ENCODE measurements around the gene COQ6.
"Not testable (repeated sequence)": the region's sequence is repeated elsewhere in the genome, so short reads cannot be mapped to it uniquely, and the experiment has no call there.

Gene COQ6

GRCh38 chr14:73949752-73950734 is at the start of gene COQ6, which contains the start of gene FAM161B:
COQ6 (plus strand) TSS chr14:73950302; CDS start chr14:73950333, 31 bp downstream.
FAM161B (minus strand) TSS chr14:73950094; CDS start chr14:73950026, 68 bp downstream.
- peak; percentile 98 for DNase-seq

- DNase-seq, result no peak
Measured at GRCh38 chr14:73903028-73903427, 47.1 kb upstream of the COQ6 start.

- no peak for DNase-seq
Measured at GRCh38 chr14:73909681-73910080, 40.4 kb upstream of the COQ6 start.

GRCh38 chr14:73913256-73913655 is 36.8 kb upstream of the COQ6 start:
- no peak for DNase-seq

GRCh38 chr14:73916324-73916723 is 33.8 kb upstream of the COQ6 start:
- no peak for DNase-seq

GRCh38 chr14:73919457-73919856 is 30.6 kb upstream of the COQ6 start:
- DNase-seq, result not testable (repeated sequence)

GRCh38 chr14:73924337-73924736 is 25.8 kb upstream of the COQ6 start:
- DNase-seq, result no peak

GRCh38 chr14:73935666-73936065 is 14.4 kb upstream of the COQ6 start:
- peak; percentile 18 for DNase-seq

- DNase-seq, result no peak
Measured at GRCh38 chr14:73936548-73936947, 13.6 kb upstream of the COQ6 start.

GRCh38 chr14:73937012-73937411 is 13.1 kb upstream of the COQ6 start:
- no peak for DNase-seq

- no peak for DNase-seq
Measured at GRCh38 chr14:73942180-73942579, 7.9 kb upstream of the COQ6 start.

- DNase-seq, result no peak
Measured at GRCh38 chr14:73943083-73943482, 7.0 kb upstream of the COQ6 start.

- no peak for DNase-seq
Measured at GRCh38 chr14:73944432-73945158, 5.5 kb upstream of the COQ6 start.

- DNase-seq, result no peak
Measured at GRCh38 chr14:73945159-73945670, 4.9 kb upstream of the COQ6 start.

GRCh38 chr14:73953731-73954130 is 3.6 kb downstream of the COQ6 start:
- DNase-seq, result no peak

- DNase-seq, result no peak
Measured at GRCh38 chr14:73955674-73956073, 5.6 kb downstream of the COQ6 start.

- DNase-seq, result no peak
Measured at GRCh38 chr14:73958591-73958990, 8.5 kb downstream of the COQ6 start.

- DNase-seq, result no peak
Measured at GRCh38 chr14:73961192-73961591, 11.1 kb downstream of the COQ6 start.

- no peak for DNase-seq
Measured at GRCh38 chr14:73965216-73965615, 15.1 kb downstream of the COQ6 start.

- no peak for DNase-seq
Measured at GRCh38 chr14:73968885-73969284, 18.8 kb downstream of the COQ6 start.

GRCh38 chr14:73973497-73973896 is 23.4 kb downstream of the COQ6 start:
- peak; percentile 17 for DNase-seq

GRCh38 chr14:73976125-73976524 is 26.0 kb downstream of the COQ6 start:
- no peak for DNase-seq

GRCh38 chr14:73977896-73978295 is 27.8 kb downstream of the COQ6 start:
- DNase-seq, result no peak

- no peak for DNase-seq
Measured at GRCh38 chr14:73988065-73988464, 38.0 kb downstream of the COQ6 start.
